Measurements from ENCODE around the gene MTHFD1L. TPM values are rescaled to one million over a fixed set of nuclear protein-coding genes. Genes with fewer than 3 reads are reported as not detected.

Gene MTHFD1L
- total RNA-seq, 2 experiments from 2014 or later, result 155 to 158 TPM

GRCh38 chr6:151098166-151098565 lies 232.7 kb downstream of the MTHFD1L start:
- Mint-ChIP-seq H3K27ac (no peak overlapping the region), H3K9me3 (no peaks in the 10 kb centered on the region), H3K36me3 (ENCODE audit: low read depth) (peaks cover 63% of the 10 kb centered on the region), H3K4me3 (no peak overlapping the region), H3K4me1 (ENCODE audit: low read depth) (peaks cover 8% of the 10 kb centered on the region), H3K27me3 (no peaks in the 10 kb centered on the region)
- POLR2A ChIA-PET, result no interaction called here
- TF ChIP-seq CTCF (IDR thresholded peaks at IDR 0.05), result no peak
- CTCF ChIA-PET, result interaction anchor here (1.2 to 2.3 kb wide), 3 partner anchors 9 to 226 kb away, joined by 5 to 9 read pairs (median 7); no protein-coding TSS in a partner anchor
- ATAC-seq, result peak; percentile 47
- intact Hi-C loops (cut with micrococcal nuclease), result no loop called here
- peak; percentile 27 for DNase-seq

GRCh38 chr6:151100326-151100725 lies 234.8 kb downstream of the MTHFD1L start:
- TF ChIP-seq CTCF (IDR thresholded peaks at IDR 0.05), result no peak
- CTCF ChIA-PET, result interaction anchor here (1.2 kb wide), 1 partner anchor 224 kb away, joined by 5 read pairs; no protein-coding TSS in a partner anchor
- Mint-ChIP-seq H3K9me3 (no peaks in the 10 kb centered on the region), H3K4me3 (no peak overlapping the region), H3K4me1 (ENCODE audit: low read depth) (peaks cover 8% of the 10 kb centered on the region), H3K36me3 (ENCODE audit: low read depth) (peaks cover 46% of the 10 kb centered on the region), H3K27ac (no peak overlapping the region), H3K27me3 (no peaks in the 10 kb centered on the region)
- ATAC-seq (no peak), DNase-seq (no peak)
- intact Hi-C loops (cut with micrococcal nuclease), result no loop called here
- POLR2A ChIA-PET, result no interaction called here

- Mint-ChIP-seq H3K27ac (no peak overlapping the region), H3K9me3 (no peaks in the 10 kb centered on the region), H3K27me3 (no peaks in the 10 kb centered on the region), H3K4me1 (ENCODE audit: low read depth) (peaks cover 8% of the 10 kb centered on the region), H3K36me3 (ENCODE audit: low read depth) (peaks cover 38% of the 10 kb centered on the region), H3K4me3 (no peak overlapping the region)
- ChIA-PET CTCF (no interaction called here), POLR2A (no interaction called here)
- ATAC-seq (no peak), DNase-seq (no peak)
- TF ChIP-seq CTCF (IDR thresholded peaks at IDR 0.05), result no peak
- intact Hi-C loops (cut with micrococcal nuclease), result no loop called here
These were observed 235.8 kb downstream of the MTHFD1L start for GRCh38 chr6:151101161-151101815.

DNA sequence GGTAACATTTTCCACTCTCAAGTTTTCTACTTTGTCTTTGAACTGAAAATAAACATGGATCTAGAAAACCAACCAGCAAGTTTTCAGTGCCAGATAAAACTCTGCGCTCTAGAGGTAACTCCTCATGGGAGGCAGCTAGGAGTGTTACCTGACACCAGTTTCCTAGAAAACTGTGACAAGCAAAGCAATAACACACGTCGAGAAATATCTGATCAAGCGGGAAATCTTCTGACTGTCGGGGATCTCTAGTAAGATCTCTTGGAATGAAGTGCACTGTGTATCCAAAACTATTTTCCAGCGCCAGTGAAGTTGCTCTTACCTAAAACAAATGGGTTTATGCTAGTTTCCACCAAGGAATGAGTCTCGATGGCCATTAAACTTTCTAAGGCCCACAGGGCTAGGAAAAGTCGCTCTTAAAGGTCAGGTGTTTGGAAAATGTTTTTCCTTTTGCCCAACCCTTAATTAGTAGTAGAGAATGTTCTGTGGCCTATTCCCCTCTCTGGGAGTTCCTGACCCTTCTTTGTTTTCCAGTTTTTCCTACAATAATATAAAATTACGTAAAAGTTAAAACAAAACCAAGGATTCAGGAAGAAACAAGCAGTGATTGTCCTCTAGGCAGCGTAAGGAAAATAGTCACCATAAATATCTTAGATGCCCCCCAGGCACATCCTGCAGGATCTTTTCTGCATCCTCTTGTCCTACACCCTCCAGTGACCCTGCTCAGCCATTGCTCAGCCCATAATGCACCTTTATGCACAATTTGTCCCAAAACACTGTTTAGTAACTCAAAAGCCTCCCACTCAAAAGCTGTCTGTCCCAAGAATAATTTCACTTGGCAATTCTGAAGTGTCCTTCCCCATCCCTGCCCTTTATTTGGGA lies 236.6 kb downstream of the MTHFD1L start:
- DNase-seq, result no peak
- Mint-ChIP-seq H3K27me3 (no peaks in the 10 kb centered on the region), H3K4me3 (no peak overlapping the region), H3K27ac (no peak overlapping the region), H3K36me3 (ENCODE audit: low read depth) (peaks cover 31% of the 10 kb centered on the region), H3K9me3 (no peaks in the 10 kb centered on the region), H3K4me1 (ENCODE audit: low read depth) (peaks cover 8% of the 10 kb centered on the region)
- CTCF ChIA-PET, result interaction anchor here (1.2 kb wide), 1 partner anchor 222 kb away, joined by 5 read pairs; no protein-coding TSS in a partner anchor
- ATAC-seq, result no peak
- intact Hi-C loops (cut with micrococcal nuclease), result no loop called here
- TF ChIP-seq CTCF (IDR thresholded peaks at IDR 0.05), result no peak
- POLR2A ChIA-PET, result interaction anchor here (0.5 to 0.9 kb wide), 2 partner anchors 19 to 330 kb away, joined by 3 read pairs; no protein-coding TSS in a partner anchor

Data from activated CD8-positive, alpha-beta T cell treated with anti-CD3 and anti-CD28 coated beads for 36 hours (primary cell).